ENCODE data around the gene PLPP4.

DNA sequence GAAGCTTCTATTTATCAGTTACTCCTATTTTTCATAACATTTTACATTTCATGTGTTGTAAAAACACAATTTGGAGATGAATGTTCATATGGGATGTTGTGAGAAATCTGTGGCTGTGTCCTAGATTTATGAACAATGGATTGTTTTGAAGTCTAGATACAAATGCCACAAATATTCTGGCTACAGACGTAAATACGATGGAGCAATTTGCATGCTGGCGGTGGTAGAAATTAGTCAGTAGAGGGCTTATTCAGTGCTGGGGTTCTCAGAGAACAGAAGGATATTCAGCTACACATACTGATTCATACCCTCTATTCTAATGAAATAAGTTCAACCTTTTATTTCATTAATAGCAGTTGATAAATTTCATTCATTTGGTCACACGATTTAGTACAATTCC lies 48.8 kb downstream of the PLPP4 start:
- TF ChIP-seq, protein P1, sequence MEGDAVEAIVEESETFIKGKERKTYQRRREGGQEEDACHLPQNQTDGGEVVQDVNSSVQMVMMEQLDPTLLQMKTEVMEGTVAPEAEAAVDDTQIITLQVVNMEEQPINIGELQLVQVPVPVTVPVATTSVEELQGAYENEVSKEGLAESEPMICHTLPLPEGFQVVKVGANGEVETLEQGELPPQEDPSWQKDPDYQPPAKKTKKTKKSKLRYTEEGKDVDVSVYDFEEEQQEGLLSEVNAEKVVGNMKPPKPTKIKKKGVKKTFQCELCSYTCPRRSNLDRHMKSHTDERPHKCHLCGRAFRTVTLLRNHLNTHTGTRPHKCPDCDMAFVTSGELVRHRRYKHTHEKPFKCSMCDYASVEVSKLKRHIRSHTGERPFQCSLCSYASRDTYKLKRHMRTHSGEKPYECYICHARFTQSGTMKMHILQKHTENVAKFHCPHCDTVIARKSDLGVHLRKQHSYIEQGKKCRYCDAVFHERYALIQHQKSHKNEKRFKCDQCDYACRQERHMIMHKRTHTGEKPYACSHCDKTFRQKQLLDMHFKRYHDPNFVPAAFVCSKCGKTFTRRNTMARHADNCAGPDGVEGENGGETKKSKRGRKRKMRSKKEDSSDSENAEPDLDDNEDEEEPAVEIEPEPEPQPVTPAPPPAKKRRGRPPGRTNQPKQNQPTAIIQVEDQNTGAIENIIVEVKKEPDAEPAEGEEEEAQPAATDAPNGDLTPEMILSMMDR (IDR thresholded peaks at IDR 0.05; ENCODE audit: low read depth, low read length) = no peak
- no peak for TF ChIP-seq EZH2phosphoT487 (IDR thresholded peaks at IDR 0.05; ENCODE audit: low read depth)

All from OCI-LY3 (cell line).